Stimulated activated memory B cell treated with anti-CD40 and anti-IgM and Interleukin-4, amounts not matched to agents 10 μg/mL and 1 μg/mL and 100 μg/mL, for 72 hours (primary cell): Measurements from ENCODE around the gene MCM10.
A peak's percentile ranks its signal among the peaks of the same experiment; 100 is the strongest.
"Not testable (repeated sequence)": the region's sequence is repeated elsewhere in the genome, so short reads cannot be mapped to it uniquely, and the experiment has no call there.

Source experiments
- ATAC-seq: fragments of 150-1000 bp; cut with Tn5 transposase; 2 replicates; pipeline ENCODE4 v1.10.0; 2021
- H3K27ac Mint-ChIP-seq: one replicate; pipeline ENCODE4 v1.8.0; 2022; ENCODE audit warnings: mild to moderate bottlenecking, mixed read lengths
- H3K27me3 Mint-ChIP-seq: one replicate; pipeline ENCODE4 v1.8.0; 2022; ENCODE audit warnings: mixed read lengths
- H3K36me3 Mint-ChIP-seq: one replicate; pipeline ENCODE4 v1.8.0; 2022; ENCODE audit warnings: mixed read lengths
- H3K4me1 Mint-ChIP-seq: one replicate; pipeline ENCODE4 v1.8.0; 2022; ENCODE audit warnings: mixed read lengths
- H3K4me3 Mint-ChIP-seq: one replicate; pipeline ENCODE4 v1.8.0; 2022; ENCODE audit warnings: mild to moderate bottlenecking, moderate library complexity, mixed read lengths
- H3K9me3 Mint-ChIP-seq: one replicate; pipeline ENCODE4 v1.8.0; 2022; ENCODE audit warnings: mixed read lengths

The MCM10 gene

GRCh38 chr10:13146379-13146778 lies 15.0 kb upstream of the MCM10 start:
- ATAC-seq = no peak
- Mint-ChIP-seq H3K4me1 (no peaks in the 10 kb centered on the region), H3K36me3 (peaks cover 23% of the 10 kb centered on the region), H3K4me3 (no peak overlapping the region), H3K27me3 (no peaks in the 10 kb centered on the region), H3K9me3 (peaks cover 8% of the 10 kb centered on the region), H3K27ac (no peak overlapping the region)

DNA sequence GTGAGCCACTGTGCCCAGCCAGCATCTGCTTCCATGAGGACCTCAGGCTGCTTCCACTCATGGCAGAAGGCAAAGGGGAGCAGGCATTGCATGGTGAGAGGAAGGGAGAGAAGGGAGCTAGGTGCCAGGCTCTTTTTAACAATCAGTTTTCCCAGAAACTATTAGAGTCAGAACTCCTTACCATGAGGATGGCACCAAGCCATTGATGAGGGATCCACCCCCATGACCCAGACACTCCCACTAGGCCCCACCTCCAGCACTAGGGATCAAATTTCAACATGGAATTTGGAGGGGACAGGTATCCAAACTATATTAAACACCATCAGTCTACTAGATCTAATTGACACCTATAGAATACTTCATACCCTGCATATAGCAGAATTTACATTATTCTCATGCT lies 14.2 kb upstream of the MCM10 start:
- Mint-ChIP-seq H3K9me3 (peaks cover 8% of the 10 kb centered on the region), H3K27me3 (no peaks in the 10 kb centered on the region), H3K27ac (no peak overlapping the region), H3K36me3 (peaks cover 23% of the 10 kb centered on the region), H3K4me3 (no peak overlapping the region), H3K4me1 (no peaks in the 10 kb centered on the region)
- no peak for ATAC-seq

DNA sequence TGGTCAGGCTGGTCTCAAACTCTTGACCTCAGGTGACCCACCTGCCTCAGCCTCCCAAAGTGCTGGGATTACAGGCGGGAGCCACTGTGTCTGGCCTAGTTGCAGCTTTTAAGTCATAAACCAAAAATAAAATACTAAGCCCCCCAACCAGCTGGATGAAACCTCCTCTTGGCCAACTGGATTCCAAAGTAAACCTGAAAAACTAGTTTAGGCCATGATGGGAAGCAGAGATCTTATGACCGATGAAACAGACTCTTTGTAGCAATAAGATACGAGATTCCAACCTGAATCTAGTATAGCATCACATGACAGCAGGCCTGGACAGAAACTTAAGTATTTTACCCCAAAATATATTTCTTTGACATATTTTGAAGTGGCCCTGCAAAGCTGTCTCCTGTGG lies 9.1 kb upstream of the MCM10 start:
- H3K9me3 Mint-ChIP-seq = no peaks in the 10 kb centered on the region
- H3K4me3 Mint-ChIP-seq = no peak overlapping the region
- no peak for ATAC-seq
- no peaks in the 10 kb centered on the region for H3K27me3 Mint-ChIP-seq
- no peak overlapping the region for H3K27ac Mint-ChIP-seq
- H3K4me1 Mint-ChIP-seq = no peaks in the 10 kb centered on the region
- H3K36me3 Mint-ChIP-seq = no peaks in the 10 kb centered on the region

DNA sequence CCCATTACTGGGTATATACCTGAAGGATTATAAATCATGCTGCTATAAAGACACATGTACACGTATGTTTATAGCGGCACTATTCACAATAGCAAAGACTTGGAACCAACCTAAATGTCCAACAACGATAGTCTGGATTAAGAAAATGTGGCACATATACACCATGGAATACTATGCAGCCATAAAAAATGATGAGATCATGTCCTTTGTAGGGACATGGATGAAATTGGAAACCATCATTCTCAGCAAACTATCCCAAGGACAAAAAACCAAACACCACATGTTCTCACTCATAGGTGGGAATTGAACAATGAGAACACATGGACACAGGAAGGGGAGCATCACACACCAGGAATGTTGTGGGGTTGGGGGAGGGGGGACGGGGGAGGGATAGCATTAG lies 5.5 kb upstream of the MCM10 start:
- not testable (repeated sequence) for H3K4me1 Mint-ChIP-seq, H3K36me3 Mint-ChIP-seq, ATAC-seq, H3K27me3 Mint-ChIP-seq, H3K4me3 Mint-ChIP-seq, H3K27ac Mint-ChIP-seq, H3K9me3 Mint-ChIP-seq

- Mint-ChIP-seq H3K4me1 (peaks cover 14% of the 10 kb centered on the region), H3K4me3 (peak overlapping the region; percentile 73), H3K27me3 (no peaks in the 10 kb centered on the region), H3K27ac (peak overlapping the region; percentile 57), H3K9me3 (no peaks in the 10 kb centered on the region), H3K36me3 (no peaks in the 10 kb centered on the region)
- no peak for ATAC-seq
Measured at GRCh38 chr10:13158401-13158800, 3.0 kb upstream of the MCM10 start.

GRCh38 chr10:13161857-13162271 lies 506 bp downstream of the MCM10 start:
- ATAC-seq = no peak
- Mint-ChIP-seq H3K4me1 (peaks cover 14% of the 10 kb centered on the region), H3K27ac (peak overlapping the region; percentile 42), H3K27me3 (no peaks in the 10 kb centered on the region), H3K9me3 (no peaks in the 10 kb centered on the region), H3K36me3 (no peaks in the 10 kb centered on the region), H3K4me3 (peak overlapping the region; percentile 77)

DNA sequence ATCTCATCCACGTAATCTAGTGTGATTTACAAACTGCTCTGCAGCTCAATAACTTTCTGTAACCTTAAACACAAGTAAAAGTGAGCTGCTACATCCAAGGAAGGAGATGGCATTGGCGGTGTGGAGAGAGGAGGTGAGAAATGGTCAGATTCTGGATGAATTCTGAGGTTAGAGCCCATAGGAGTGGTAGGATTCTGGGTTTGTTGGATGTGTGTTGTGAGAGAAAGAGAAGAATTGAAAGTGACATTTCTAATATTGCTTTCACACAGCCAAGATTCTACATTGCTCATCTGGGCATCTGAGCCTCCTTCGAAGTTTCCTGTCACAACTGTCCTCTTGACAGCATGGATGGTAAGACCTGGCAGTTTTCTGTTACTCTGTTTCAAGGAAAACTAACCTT lies 2.5 kb downstream of the MCM10 start:
- Mint-ChIP-seq H3K4me3 (no peak overlapping the region), H3K36me3 (no peaks in the 10 kb centered on the region)

DNA sequence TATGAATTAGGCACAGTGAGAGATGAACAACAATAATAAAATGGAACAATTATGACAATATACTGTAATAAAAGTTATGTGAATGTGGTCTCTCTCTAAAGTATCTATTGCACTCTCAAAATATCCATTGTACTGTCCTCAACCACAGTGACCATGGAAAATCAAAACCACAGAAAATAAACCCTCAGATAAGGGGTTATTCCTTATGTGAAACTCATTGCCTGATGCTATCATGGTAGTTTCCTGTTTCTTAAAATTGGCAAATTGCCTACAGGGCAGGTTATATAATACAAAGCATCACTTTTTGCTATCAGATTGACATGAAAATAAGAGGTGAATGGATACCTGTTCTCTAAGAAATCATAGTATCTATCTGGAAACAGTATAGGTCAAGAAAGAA lies 3.8 kb downstream of the MCM10 start:
- Mint-ChIP-seq H3K27me3 (no peaks in the 10 kb centered on the region), H3K4me1 (peaks cover 14% of the 10 kb centered on the region), H3K9me3 (no peaks in the 10 kb centered on the region), H3K27ac (no peak overlapping the region), H3K36me3 (no peaks in the 10 kb centered on the region), H3K4me3 (no peak overlapping the region)
- ATAC-seq = no peak

More for the DNA sequence above, 2.5 kb downstream of the MCM10 start:
- no peak for ATAC-seq
- H3K9me3 Mint-ChIP-seq = no peaks in the 10 kb centered on the region
- peaks cover 14% of the 10 kb centered on the region for H3K4me1 Mint-ChIP-seq
- H3K27me3 Mint-ChIP-seq = no peaks in the 10 kb centered on the region
- H3K27ac Mint-ChIP-seq = no peak overlapping the region

- Mint-ChIP-seq H3K27ac (no peak overlapping the region), H3K36me3 (peaks cover 1% of the 10 kb centered on the region), H3K9me3 (no peaks in the 10 kb centered on the region), H3K27me3 (no peaks in the 10 kb centered on the region), H3K4me3 (no peak overlapping the region), H3K4me1 (no peaks in the 10 kb centered on the region)
- no peak for ATAC-seq
Measured at GRCh38 chr10:13167568-13167967, 6.2 kb downstream of the MCM10 start.

DNA sequence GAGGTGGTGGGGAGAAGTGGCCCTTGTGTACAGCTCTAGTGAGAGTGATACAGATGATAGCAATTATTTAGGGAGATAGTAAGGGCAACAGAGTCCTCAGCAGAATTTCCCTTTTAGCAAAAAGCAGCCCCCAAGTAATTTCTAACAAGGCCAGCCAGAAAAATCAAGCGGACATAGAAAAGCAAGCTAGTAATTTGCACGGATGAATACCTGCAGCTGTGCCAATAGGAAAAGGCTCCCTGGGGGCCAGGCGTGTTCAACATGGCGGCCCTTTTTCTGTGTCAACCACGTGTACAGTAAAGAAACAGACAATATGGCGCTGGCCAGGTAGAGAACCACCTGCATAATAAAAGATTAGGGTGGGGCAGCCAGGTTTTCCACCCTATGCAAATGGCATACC lies 7.4 kb downstream of the MCM10 start:
- H3K4me1 Mint-ChIP-seq = no peaks in the 10 kb centered on the region
- ATAC-seq = no peak
- H3K27me3 Mint-ChIP-seq = no peaks in the 10 kb centered on the region
- H3K4me3 Mint-ChIP-seq = no peak overlapping the region
- no peaks in the 10 kb centered on the region for H3K9me3 Mint-ChIP-seq
- no peak overlapping the region for H3K27ac Mint-ChIP-seq
- peaks cover 5% of the 10 kb centered on the region for H3K36me3 Mint-ChIP-seq

- H3K27me3 Mint-ChIP-seq = no peaks in the 10 kb centered on the region
- no peak overlapping the region for H3K27ac Mint-ChIP-seq
- H3K4me3 Mint-ChIP-seq = no peak overlapping the region
- H3K4me1 Mint-ChIP-seq = no peaks in the 10 kb centered on the region
- H3K9me3 Mint-ChIP-seq = no peaks in the 10 kb centered on the region
- ATAC-seq = no peak
- H3K36me3 Mint-ChIP-seq = peaks cover 5% of the 10 kb centered on the region
Measured at GRCh38 chr10:13173616-13174015, 12.3 kb downstream of the MCM10 start.

GRCh38 chr10:13180788-13181187 lies 19.4 kb downstream of the MCM10 start:
- Mint-ChIP-seq H3K27me3 (peaks cover 7% of the 10 kb centered on the region), H3K36me3 (peaks cover 15% of the 10 kb centered on the region), H3K9me3 (no peaks in the 10 kb centered on the region), H3K4me3 (no peak overlapping the region), H3K4me1 (peaks cover 8% of the 10 kb centered on the region), H3K27ac (peak overlapping the region; percentile 48)
- ATAC-seq = peak; percentile 62

DNA sequence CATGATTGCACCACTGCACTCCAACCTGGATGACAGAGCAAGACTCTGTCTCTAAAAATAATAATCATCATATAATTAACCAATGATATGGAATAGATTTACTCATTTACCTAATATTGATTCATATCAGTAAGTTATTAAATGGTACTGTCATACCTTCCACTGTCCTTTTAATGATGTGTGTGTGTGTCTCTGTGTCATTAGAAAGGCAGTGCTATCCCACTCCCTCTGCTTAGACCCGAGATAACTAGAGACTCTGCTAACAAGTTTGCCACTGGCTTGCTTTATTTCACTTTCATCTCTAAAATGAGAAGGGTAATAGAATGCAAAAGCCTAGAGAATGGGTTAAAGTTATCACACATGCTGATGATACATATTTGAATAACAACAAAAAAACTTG lies 21.1 kb downstream of the MCM10 start:
- Mint-ChIP-seq H3K4me1 (peaks cover 8% of the 10 kb centered on the region), H3K27ac (no peak overlapping the region), H3K27me3 (peaks cover 7% of the 10 kb centered on the region), H3K36me3 (peaks cover 23% of the 10 kb centered on the region), H3K9me3 (no peaks in the 10 kb centered on the region), H3K4me3 (no peak overlapping the region)
- ATAC-seq = no peak

DNA sequence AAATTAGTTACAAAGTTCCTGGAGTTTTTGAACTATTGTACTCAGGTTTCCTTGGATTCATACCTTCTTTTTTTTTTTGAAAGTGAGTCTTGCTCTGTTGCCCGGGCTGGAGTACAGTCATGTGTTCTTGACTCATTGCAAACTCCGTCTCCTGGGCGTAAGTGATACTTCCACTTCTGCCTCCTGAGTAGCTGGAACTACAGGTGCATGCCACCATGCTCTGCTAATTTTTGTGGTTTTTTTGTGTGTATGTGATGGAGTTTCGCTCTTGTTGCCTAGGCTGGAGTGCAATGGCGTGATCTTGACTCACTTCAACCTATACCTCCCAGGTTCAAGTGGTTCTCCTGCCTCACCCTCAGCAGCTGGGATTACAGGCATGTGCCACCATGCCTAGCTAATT lies 22.3 kb downstream of the MCM10 start:
- Mint-ChIP-seq H3K36me3 (peaks cover 27% of the 10 kb centered on the region), H3K9me3 (no peaks in the 10 kb centered on the region), H3K27me3 (peaks cover 7% of the 10 kb centered on the region), H3K4me3 (no peak overlapping the region), H3K27ac (peak overlapping the region; percentile 90), H3K4me1 (peaks cover 8% of the 10 kb centered on the region)
- ATAC-seq = peak; percentile 80

GRCh38 chr10:13184276-13184675 lies 22.9 kb downstream of the MCM10 start:
- Mint-ChIP-seq H3K36me3 (peaks cover 28% of the 10 kb centered on the region), H3K27ac (peak overlapping the region; percentile 90), H3K4me1 (peaks cover 8% of the 10 kb centered on the region), H3K4me3 (no peak overlapping the region), H3K27me3 (peaks cover 7% of the 10 kb centered on the region), H3K9me3 (no peaks in the 10 kb centered on the region)
- ATAC-seq = no peak

GRCh38 chr10:13184730-13185514 lies 23.6 kb downstream of the MCM10 start:
- no peak for ATAC-seq
- H3K27ac Mint-ChIP-seq = no peak overlapping the region
- no peak overlapping the region for H3K4me3 Mint-ChIP-seq
- H3K4me1 Mint-ChIP-seq = peaks cover 8% of the 10 kb centered on the region
- H3K27me3 Mint-ChIP-seq = peaks cover 7% of the 10 kb centered on the region
- H3K36me3 Mint-ChIP-seq = peaks cover 28% of the 10 kb centered on the region
- H3K9me3 Mint-ChIP-seq = no peaks in the 10 kb centered on the region
